Measurements from ENCODE around the gene TTC24.

Gene TTC24

GRCh38 chr1:156579472-156579871 lies at the start of gene TTC24:
TSS of gene TTC24 (plus strand) at chr1:156579723. CDS start at chr1:156581365, 1,642 bp downstream.
- DNase-seq: no peak

DNA sequence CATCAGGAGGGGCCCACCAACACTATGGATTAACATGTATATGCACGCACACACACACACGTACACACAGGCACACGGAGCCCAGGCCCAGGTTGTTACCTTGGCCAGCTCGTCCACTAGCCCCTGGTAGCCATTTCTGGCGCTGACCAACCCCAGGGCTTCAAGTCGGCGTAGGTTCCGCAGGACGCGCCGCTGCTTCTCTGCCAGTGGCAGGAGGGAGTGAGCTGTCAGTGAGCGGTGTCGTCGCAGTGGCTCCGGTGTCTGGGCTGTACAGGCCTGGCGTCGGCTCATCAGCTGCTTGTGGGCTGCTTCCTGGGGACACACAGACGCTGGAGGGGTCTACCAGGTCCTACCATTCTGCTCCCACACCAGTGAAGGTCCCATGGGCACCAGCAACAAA lies 49.5 kb upstream of the TTC24 start:
- no peak for DNase-seq

GRCh38 chr1:156532374-156532773 lies 47.1 kb upstream of the TTC24 start:
- no peak for DNase-seq

GRCh38 chr1:156533568-156534220 lies 45.8 kb upstream of the TTC24 start:
- DNase-seq: no peak

- no peak for DNase-seq
These were observed 45.0 kb upstream of the TTC24 start for GRCh38 chr1:156534424-156535060.

GRCh38 chr1:156537027-156537426 lies 42.5 kb upstream of the TTC24 start:
- DNase-seq: no peak

- DNase-seq: no peak
These were observed 40.6 kb upstream of the TTC24 start for GRCh38 chr1:156538711-156539440.

DNA sequence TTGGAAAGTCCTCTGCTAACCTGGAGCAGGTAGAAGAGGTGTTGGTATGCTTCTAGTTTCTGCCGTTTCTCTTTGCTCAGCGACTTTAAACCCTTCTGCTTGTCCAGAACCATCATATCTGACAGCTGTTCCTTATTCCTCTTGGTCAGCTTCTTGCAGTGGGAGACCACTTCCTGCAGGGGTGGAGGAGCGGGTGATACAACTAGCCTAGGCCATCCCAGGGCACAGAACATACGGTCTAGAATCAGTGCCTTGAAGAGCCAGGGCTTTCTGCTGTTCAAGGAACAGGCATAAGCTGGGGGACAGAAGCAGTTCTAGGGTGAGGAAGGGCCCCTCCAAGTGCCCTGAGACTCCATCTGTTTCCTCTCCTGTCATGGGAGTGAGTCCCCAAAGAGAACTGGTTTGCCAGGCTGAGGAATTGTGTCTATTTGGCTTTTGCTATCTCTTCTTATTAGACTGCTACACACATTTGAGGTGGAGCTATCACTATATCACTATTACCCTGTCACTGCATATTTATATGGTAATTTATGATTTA lies 39.6 kb upstream of the TTC24 start:
- DNase-seq: peak in 1 of 2 donors; percentile 34

DNA sequence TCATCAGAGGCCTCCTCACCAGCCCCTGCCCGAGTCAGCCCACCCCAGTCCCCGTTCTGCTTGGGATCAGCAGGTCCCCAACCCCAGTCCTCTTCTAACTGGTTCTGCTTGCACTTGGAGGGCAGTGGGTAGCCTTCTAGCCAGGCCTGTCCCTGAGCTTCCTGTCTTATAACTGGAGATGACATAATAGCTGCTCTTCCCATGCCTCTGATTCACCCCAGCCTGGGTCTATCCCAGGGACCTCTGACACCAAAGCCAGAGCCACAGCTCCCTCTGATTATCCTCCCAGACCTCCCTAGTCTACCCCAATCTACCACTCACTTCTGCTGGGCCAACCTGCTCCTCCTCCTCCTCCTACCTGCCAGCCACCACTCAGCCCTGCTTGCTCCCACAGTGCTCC lies 38.6 kb upstream of the TTC24 start:
- DNase-seq: no peak

DNA sequence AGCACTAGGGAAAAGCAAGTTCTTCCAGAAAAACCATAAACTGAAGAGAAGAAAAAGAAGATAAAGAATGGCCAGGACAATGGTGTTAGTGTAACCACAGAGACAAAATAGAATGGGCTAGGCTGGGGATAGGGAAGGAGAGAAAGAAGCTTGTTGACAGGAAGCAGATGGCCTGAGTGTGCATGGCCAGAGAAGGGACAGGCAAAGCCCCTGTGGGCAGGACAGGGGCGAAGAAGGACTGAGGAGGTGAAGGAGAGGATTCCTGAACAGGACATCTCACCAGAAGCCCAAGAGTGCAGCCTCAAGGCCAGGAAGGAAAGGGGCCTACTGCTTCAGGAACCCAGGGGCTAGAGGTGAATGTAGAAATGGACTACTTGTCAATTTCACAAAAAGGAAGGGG lies 36.5 kb upstream of the TTC24 start:
- no peak for DNase-seq

DNA sequence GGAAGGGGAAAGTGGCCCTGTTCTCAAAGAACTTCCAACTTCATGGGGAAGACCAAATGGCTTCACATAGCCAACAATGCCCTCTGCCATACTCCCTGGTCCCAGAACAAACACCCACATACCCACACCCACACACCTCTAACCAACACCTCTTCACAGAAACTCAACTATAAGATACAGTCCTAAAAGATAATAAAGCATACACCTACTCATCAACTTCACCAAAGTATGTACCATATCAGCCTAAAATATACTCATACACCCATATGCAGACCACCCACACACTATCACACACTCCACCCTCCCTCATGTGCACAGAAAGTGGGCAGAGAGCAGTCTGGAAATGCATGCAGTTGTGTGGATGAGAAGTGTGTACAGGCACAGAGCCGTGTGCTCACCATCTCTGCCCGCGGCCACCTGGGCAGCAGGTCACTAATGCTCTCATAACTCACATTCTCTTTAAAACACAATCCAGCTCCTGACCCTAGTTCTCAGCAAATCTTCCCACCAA lies 34.9 kb upstream of the TTC24 start:
- no peak for DNase-seq

DNA sequence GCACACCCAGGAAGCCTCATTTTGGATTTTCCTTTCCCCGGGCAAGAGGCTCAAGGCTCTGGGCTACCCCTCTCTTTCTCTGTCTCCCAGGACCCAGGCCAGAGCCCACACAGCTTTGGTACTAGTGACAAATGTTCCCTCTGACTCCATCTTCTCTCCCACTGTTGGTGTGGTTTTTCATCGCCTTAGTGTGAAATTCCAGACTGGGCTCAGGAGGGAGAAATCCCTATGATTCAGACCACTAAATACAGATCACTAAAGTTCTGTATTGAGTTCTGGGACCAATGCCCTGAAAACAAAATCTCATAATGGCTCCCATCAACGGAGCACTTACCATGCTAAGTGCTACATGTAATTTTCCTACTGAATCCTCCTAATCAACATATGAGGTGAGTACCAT lies 33.3 kb upstream of the TTC24 start:
- no peak for DNase-seq

DNA sequence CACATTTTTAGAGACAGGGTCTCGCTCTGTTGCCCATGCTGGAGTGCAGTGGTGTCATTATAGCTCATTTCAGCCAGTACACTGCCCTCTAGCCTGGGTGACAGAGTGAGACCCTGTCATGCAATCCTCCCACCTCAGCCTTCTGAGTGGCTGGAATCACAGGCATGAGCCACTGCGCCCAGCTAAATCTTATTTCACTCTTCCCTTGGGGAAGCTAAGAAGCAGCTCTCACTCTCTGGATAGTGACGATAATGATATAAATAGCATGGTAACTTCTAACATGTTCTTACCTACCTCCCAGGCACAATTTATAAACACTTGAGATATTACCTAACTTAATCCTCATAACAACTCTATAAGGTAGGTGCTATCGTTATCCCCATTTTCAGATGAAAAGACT lies 32.1 kb upstream of the TTC24 start:
- DNase-seq: no peak

- no peak for DNase-seq
These were observed 31.5 kb upstream of the TTC24 start for GRCh38 chr1:156547982-156548381.

GRCh38 chr1:156549390-156549789 lies 30.1 kb upstream of the TTC24 start:
- DNase-seq: no peak

- DNase-seq: no peak
These were observed 29.7 kb upstream of the TTC24 start for GRCh38 chr1:156549831-156550230.

DNA sequence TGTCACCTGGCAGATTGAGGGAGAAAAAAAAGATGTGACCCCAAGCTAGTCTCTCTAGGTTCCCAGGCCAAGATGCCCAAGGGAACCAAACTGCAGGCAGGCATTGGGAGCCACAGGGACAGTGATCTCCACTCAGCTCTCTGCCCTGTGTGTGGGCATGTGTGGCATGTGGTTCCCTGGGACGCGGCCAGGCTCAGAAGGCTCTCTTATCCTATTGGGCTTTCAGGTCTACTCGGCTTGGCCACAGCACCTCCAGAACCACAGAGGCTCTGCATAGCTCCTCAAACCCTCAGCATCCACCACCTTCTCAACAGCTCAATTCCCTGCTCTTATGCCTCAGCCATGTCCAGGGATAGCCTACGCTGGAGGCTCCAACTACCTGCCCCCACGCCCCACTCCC lies 29.2 kb upstream of the TTC24 start:
- DNase-seq: no peak

- no peak for DNase-seq
These were observed 28.4 kb upstream of the TTC24 start for GRCh38 chr1:156551066-156551643.

- DNase-seq: no peak
These were observed 27.7 kb upstream of the TTC24 start for GRCh38 chr1:156551869-156552268.

DNA sequence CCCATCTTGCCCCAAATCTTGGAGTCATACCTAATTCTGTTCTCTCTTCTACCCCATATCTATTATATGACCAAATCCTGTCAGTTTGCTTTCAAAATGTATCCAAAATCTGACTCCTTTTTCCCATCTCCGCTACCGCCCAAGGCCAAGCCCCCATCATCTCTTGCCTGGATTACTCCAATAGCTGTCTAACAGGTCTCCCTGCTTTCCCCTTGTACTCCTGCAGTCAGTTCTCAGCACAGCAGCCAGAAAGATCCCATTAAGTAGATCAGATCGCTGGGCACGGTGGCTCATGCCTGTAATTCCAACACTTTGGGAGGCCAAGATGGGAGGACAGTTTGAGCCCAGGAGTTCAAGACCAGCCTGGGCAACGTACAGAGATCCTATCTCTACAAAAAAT lies 27.0 kb upstream of the TTC24 start:
- no peak for DNase-seq

DNA sequence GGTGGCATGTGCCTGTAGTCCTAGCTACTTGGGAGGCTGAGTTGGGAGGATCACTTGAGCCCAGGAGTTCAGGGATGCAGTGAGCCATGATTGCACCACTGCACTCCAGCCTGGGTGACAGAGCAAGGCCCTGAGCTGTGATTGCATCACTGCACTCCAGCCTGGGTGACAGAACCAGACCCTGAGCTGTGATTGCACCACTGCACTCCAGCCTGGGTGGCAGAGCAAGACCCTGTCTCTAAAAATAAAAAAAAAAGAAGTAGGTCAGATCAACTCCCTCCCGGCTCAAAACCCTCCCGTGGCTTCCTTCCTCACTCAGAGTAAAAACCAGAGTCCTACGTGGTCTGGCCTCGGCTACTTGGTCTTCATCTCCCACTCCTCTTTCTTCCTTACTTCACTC lies 26.6 kb upstream of the TTC24 start:
- DNase-seq: peak; percentile 35 to 60

DNA sequence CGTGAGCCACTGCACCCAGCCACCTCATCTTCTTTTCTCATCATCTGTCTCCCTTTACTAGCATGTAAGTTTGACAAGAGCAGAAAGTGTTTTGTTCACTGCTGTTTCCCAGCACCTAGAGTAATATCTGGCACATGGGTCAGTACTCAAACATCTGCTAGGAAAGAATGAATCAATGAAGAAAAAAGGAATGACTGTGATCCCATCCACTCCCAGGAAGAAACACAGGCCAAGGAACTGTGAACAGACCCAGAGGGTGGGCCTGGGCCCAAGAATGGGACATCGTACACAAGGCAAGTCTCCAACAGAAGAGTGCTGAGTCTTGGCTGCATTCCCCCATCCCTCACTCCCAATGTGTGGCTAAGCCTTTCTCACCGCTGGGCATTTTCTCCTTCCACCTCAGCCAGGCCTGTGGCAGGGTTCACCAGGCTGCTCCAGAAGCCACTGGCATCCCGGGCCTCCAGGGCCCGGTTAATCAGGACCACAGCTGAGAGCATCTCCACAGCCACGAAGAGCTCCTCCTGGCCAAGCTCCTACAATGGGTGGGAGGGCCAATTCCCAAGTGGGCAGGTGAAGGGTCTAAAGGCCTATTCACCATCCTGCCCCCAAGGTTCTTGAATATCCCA lies 25.6 kb upstream of the TTC24 start:
- no peak for DNase-seq

DNA sequence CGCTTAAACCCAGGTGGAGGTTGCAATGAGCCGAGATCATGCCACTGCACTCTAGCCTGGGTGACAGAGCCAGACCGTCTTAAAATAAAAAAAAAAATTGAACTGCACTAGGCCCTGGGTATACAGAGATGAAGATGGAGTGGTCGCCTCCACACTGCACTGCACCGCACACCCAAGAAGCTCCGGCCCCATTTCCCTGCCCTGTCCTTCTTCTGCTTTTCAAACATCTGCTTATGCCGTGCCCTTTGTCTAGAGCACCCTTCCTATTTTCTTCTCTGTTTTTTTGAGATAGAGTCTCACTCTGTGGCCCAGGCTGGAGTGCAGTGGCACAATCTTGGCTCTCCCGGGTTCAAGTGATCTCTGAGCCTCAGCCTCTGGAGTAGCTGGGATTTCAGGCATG lies 24.6 kb upstream of the TTC24 start:
- DNase-seq: no peak
